Activated naive CD4-positive, alpha-beta T cell treated with anti-CD3 and anti-CD28 coated beads, Interleukin-2, amount 50 U/mL, for 72 hours (primary cell): ENCODE measurements around the gene MLIP. TPM values are rescaled to one million over a fixed set of nuclear protein-coding genes. Genes with fewer than 3 reads are reported as not detected.
"Not testable (repeated sequence)": the region's sequence is repeated elsewhere in the genome, so short reads cannot be mapped to it uniquely, and the experiment has no call there.

Source experiments
- ATAC-seq, 2 donors: fragments of 150-1000 bp; cut with Tn5 transposase; 2 replicates each; pipeline ENCODE4 v1.10.0; 2021; ENCODE audit warnings: mild to moderate bottlenecking in 2 of 2, moderate library complexity in 2 of 2
- DNase-seq, 2 donors: peaks; one replicate each; pipeline ENCODE4 v3.0.0; 2021 to 2022; ENCODE audit warnings: low spot score in 2 of 2
- H3K27ac Mint-ChIP-seq, 2 donors: one replicate each; pipeline ENCODE4 v1.8.0; 2022; ENCODE audit warnings: mild to moderate bottlenecking in 2 of 2, mixed read lengths in 2 of 2
- H3K36me3 Mint-ChIP-seq, 2 donors: one replicate each; pipeline ENCODE4 v1.8.0; 2022; ENCODE audit warnings: mixed read lengths in 2 of 2
- H3K9me3 Mint-ChIP-seq, 2 donors: one replicate each; pipeline ENCODE4 v1.8.0; 2022; ENCODE audit warnings: mixed read lengths in 2 of 2
- total RNA-seq, 2 donors: library from RNA; stranded (reverse); gene quantifications; one replicate each; pipeline ENCODE4 v1.2.3, GENCODE V29; 2022

The MLIP gene
- total RNA-seq, 2 donors from 2014 or later, result not detected

- ATAC-seq (no peak), DNase-seq (no peak)
- Mint-ChIP-seq H3K36me3 (no peaks in the 10 kb centered on the region), H3K27ac (no peak overlapping the region), H3K9me3 (peaks cover 0 to 10% of the 10 kb centered on the region in 2 donors)
Measured at GRCh38 chr6:54234539-54234938, 123.3 kb downstream of the MLIP start.

GRCh38 chr6:54236984-54237383 lies 125.7 kb downstream of the MLIP start:
- Mint-ChIP-seq H3K36me3 (no peaks in the 10 kb centered on the region), H3K9me3 (peaks cover 0 to 10% of the 10 kb centered on the region in 2 donors), H3K27ac (no peak overlapping the region)
- DNase-seq, result no peak
- ATAC-seq, result no peak

- DNase-seq (no peak), ATAC-seq (no peak)
- Mint-ChIP-seq H3K9me3 (peaks cover 0 to 5% of the 10 kb centered on the region in 2 donors), H3K27ac (no peak overlapping the region), H3K36me3 (no peaks in the 10 kb centered on the region)
Measured at GRCh38 chr6:54238396-54238795, 127.2 kb downstream of the MLIP start.

- ATAC-seq, result no peak
- no peak for DNase-seq
- no peaks in the 10 kb centered on the region for H3K36me3 Mint-ChIP-seq
- H3K27ac Mint-ChIP-seq, result no peak overlapping the region
- no peaks in the 10 kb centered on the region for H3K9me3 Mint-ChIP-seq
Measured at GRCh38 chr6:54243699-54244098, 132.5 kb downstream of the MLIP start.

- Mint-ChIP-seq H3K36me3 (no peaks in the 10 kb centered on the region), H3K27ac (no peak overlapping the region), H3K9me3 (no peaks in the 10 kb centered on the region)
- ATAC-seq (no peak), DNase-seq (no peak)
Measured at GRCh38 chr6:54244430-54244829, 133.2 kb downstream of the MLIP start.

- Mint-ChIP-seq H3K9me3 (no peaks in the 10 kb centered on the region), H3K36me3 (no peaks in the 10 kb centered on the region), H3K27ac (no peak overlapping the region)
- ATAC-seq (no peak), DNase-seq (no peak)
Measured at GRCh38 chr6:54245265-54245664, 134.0 kb downstream of the MLIP start.

GRCh38 chr6:54248319-54248718 lies 137.1 kb downstream of the MLIP start:
- Mint-ChIP-seq H3K9me3 (no peaks in the 10 kb centered on the region), H3K27ac (no peak overlapping the region), H3K36me3 (no peaks in the 10 kb centered on the region)
- DNase-seq, result no peak
- no peak for ATAC-seq

GRCh38 chr6:54248994-54249393 lies 137.8 kb downstream of the MLIP start:
- Mint-ChIP-seq H3K9me3 (no peaks in the 10 kb centered on the region), H3K36me3 (no peaks in the 10 kb centered on the region)
- ATAC-seq, result no peak

GRCh38 chr6:54249812-54250211 lies 138.6 kb downstream of the MLIP start:
- ATAC-seq, H3K27ac Mint-ChIP-seq: not testable (repeated sequence)

More at GRCh38 chr6:54248994-54249393, 137.8 kb downstream of the MLIP start:
- H3K27ac Mint-ChIP-seq, result no peak overlapping the region
- no peak for DNase-seq

GRCh38 chr6:54252496-54252895 lies 141.3 kb downstream of the MLIP start:
- DNase-seq (no peak), ATAC-seq (peak in 1 of 2 donors; percentile 68)
- H3K36me3 Mint-ChIP-seq, result no peaks in the 10 kb centered on the region
- no peak overlapping the region for H3K27ac Mint-ChIP-seq
- no peaks in the 10 kb centered on the region for H3K9me3 Mint-ChIP-seq

More at GRCh38 chr6:54249812-54250211, 138.6 kb downstream of the MLIP start:
- H3K36me3 Mint-ChIP-seq, DNase-seq, H3K9me3 Mint-ChIP-seq: not testable (repeated sequence)

- H3K27ac Mint-ChIP-seq, result no peak overlapping the region
- no peak for DNase-seq
- peak in 1 of 2 donors; percentile 46 for ATAC-seq
- no peaks in the 10 kb centered on the region for H3K36me3 Mint-ChIP-seq
- no peaks in the 10 kb centered on the region for H3K9me3 Mint-ChIP-seq
Measured at GRCh38 chr6:54252916-54253315, 141.7 kb downstream of the MLIP start.

- ATAC-seq, result no peak
Measured at GRCh38 chr6:54254886-54255285, 143.6 kb downstream of the MLIP start.

GRCh38 chr6:54255886-54256285 lies 144.6 kb downstream of the MLIP start:
- H3K9me3 Mint-ChIP-seq, result no peaks in the 10 kb centered on the region

More at GRCh38 chr6:54254886-54255285, 143.6 kb downstream of the MLIP start:
- Mint-ChIP-seq H3K36me3 (no peaks in the 10 kb centered on the region), H3K9me3 (no peaks in the 10 kb centered on the region), H3K27ac (no peak overlapping the region)
- DNase-seq, result no peak

GRCh38 chr6:54260025-54260424 lies 148.8 kb downstream of the MLIP start:
- Mint-ChIP-seq H3K36me3 (no peaks in the 10 kb centered on the region), H3K27ac (no peak overlapping the region), H3K9me3 (peaks cover 0 to 3% of the 10 kb centered on the region in 2 donors)
- no peak for ATAC-seq
- DNase-seq, result no peak

More at GRCh38 chr6:54255886-54256285, 144.6 kb downstream of the MLIP start:
- Mint-ChIP-seq H3K27ac (no peak overlapping the region), H3K36me3 (no peaks in the 10 kb centered on the region)
- DNase-seq (no peak), ATAC-seq (no peak)

- no peaks in the 10 kb centered on the region for H3K36me3 Mint-ChIP-seq
- no peak overlapping the region for H3K27ac Mint-ChIP-seq
- peaks cover 0 to 3% of the 10 kb centered on the region in 2 donors for H3K9me3 Mint-ChIP-seq
- ATAC-seq (no peak), DNase-seq (no peak)
Measured at GRCh38 chr6:54262499-54262898, 151.3 kb downstream of the MLIP start.

- Mint-ChIP-seq H3K9me3 (peaks cover 0 to 3% of the 10 kb centered on the region in 2 donors), H3K36me3 (no peaks in the 10 kb centered on the region), H3K27ac (no peak overlapping the region)
- no peak for DNase-seq
- ATAC-seq, result no peak
Measured at GRCh38 chr6:54262971-54263370, 151.7 kb downstream of the MLIP start.

GRCh38 chr6:54264581-54265272 lies 153.5 kb downstream of the MLIP start:
- Mint-ChIP-seq H3K9me3 (peaks cover 0 to 3% of the 10 kb centered on the region in 2 donors), H3K27ac (no peak overlapping the region), H3K36me3 (no peaks in the 10 kb centered on the region)
- ATAC-seq (no peak), DNase-seq (no peak)

- ATAC-seq (no peak), DNase-seq (no peak)
- Mint-ChIP-seq H3K27ac (no peak overlapping the region), H3K36me3 (no peaks in the 10 kb centered on the region), H3K9me3 (peaks cover 0 to 3% of the 10 kb centered on the region in 2 donors)
Measured at GRCh38 chr6:54266400-54266923, 155.2 kb downstream of the MLIP start.
